DMS 273 treated with DMSO at 0.1 percent for 48 hours (cell line): Measurements from ENCODE around the gene BLOC1S3.
"Not testable (repeated sequence)": the region's sequence is repeated elsewhere in the genome, so short reads cannot be mapped to it uniquely, and the experiment has no call there.

ENCODE experiments used
- DNase-seq: peaks from one replicate; lab custom pipeline; 2025; lab: John Stamatoyannopoulos, UW

The BLOC1S3 gene

GRCh38 chr19:45224645-45225044 is 46.1 kb downstream of the BLOC1S3 start:
- no peak for DNase-seq

DNA sequence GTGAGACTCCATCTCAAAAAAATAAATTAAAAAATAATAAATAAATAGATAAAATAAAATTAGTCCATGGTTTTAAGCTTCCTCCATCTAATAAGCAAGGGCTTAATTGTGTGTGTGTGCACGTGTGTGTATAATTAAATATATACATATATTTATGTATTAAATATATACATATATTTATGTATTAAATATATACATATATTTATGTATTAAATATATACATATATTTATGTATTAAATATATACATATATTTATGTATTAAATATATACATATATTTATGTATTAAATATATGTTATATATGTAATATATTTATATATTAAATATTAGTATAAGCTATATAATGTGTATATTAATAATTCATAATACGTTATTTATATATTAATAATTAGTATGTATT is 50.5 kb downstream of the BLOC1S3 start:
- DNase-seq, result not testable (repeated sequence)
